ENCODE data around the gene ANKRD10. TPM values are rescaled to one million over a fixed set of nuclear protein-coding genes. Genes with fewer than 3 reads are reported as not detected.
"Not testable (repeated sequence)": the region's sequence is repeated elsewhere in the genome, so short reads cannot be mapped to it uniquely, and the experiment has no call there.

ANKRD10 gene
- total RNA-seq, 1 donor from 2014 or later = 132 TPM

DNA sequence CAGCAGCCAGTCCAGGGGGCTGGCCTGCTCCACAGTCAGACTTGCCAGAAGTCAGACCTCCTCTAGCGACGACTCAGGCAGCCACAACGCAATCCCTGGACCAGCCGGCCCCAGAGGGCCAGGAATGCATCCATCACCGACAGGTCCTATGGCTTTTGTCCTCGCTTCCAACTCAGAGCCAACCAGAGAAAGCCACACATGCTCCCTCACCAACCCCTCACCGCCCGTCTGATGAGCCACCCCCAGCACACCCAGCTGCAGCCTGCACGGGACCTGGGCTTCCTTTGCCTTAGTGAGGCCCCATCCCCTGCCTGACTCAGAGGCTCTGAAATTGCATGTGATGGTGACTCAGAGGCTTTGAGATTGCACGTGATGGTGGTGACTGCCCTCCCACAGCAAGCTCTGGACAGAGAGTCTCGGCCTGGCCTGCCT is 40.2 kb upstream of the ANKRD10 start:
- not testable (repeated sequence) for H3K4me1 ChIP-seq (ENCODE audit: control insufficient read depth in 3 of 3, insufficient read depth in 3 of 3, low read length in 3 of 3); H3K36me3 ChIP-seq (ENCODE audit: control insufficient read depth in 3 of 3, insufficient read depth in 3 of 3, low read length in 3 of 3); H3K27ac ChIP-seq (ENCODE audit: low read depth, low read length); H3K4me3 ChIP-seq (ENCODE audit: low read length in 3 of 3); H3K9ac ChIP-seq (ENCODE audit: low read depth in 1 of 3, low read length in 3 of 3); H3K27me3 ChIP-seq (ENCODE audit: control insufficient read depth in 3 of 3, insufficient read depth in 3 of 3, low read length in 3 of 3); H3K9me3 ChIP-seq (ENCODE audit: control insufficient read depth in 3 of 3, low read length in 3 of 3)

DNA sequence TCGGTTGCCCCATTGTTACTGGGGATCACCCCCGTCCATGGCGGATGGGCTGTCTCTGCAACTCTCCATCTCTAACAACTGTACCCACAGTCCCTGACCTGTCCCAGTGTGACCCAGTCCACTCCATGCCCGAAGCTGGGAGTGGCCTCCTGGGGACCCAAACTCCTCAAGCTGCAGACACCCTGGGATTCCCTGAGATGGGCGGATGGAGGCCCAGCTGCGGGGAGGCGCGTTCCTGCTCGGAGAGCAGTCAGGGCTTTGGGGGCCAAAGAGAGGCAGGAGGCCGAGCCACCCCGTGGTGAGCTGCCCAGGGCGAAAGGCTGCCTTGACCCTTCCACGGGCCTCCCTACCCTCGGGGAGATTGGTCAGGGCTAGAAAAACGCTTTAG is 39.7 kb upstream of the ANKRD10 start:
- not testable (repeated sequence) for H3K27ac ChIP-seq (ENCODE audit: low read depth, low read length); H3K9ac ChIP-seq (ENCODE audit: low read depth in 1 of 3, low read length in 3 of 3); H3K36me3 ChIP-seq (ENCODE audit: control insufficient read depth in 3 of 3, insufficient read depth in 3 of 3, low read length in 3 of 3); H3K9me3 ChIP-seq (ENCODE audit: control insufficient read depth in 3 of 3, low read length in 3 of 3); H3K4me3 ChIP-seq (ENCODE audit: low read length in 3 of 3); H3K27me3 ChIP-seq (ENCODE audit: control insufficient read depth in 3 of 3, insufficient read depth in 3 of 3, low read length in 3 of 3); H3K4me1 ChIP-seq (ENCODE audit: control insufficient read depth in 3 of 3, insufficient read depth in 3 of 3, low read length in 3 of 3)

DNA sequence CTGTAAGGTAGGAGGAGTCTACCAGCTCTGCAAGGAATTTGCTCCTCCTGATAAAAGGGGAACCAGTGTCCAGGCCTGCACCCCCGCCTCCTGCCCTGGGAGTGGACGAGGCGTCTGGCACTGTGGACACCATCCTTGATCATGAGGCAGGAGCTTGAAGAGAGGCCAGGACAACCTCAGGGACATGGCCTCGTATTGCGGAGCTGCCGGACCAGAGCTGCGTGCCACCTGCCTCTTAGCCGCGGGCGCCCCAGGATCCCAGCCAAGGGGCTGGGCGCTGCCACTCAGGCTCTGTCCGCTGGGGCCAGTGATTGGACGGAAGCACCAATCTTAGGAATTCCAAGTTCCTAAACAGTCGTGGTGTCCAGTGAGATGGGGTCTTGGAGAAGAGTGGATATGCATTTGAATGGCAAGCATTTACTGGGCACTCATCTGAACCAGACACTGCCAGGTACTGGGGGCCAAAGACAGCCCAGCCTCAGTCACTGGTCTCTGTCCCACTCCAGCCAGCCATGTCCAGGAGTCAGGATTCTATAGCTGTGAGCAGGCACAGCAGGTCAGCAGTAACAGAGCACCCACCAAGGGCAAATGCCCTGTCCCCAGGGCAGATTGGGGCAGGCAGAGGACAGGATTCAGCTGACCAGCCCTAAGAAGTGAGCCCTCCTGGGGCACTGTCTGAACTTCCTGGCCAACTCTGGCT is 39.1 kb upstream of the ANKRD10 start:
- no peak overlapping the region for H3K27ac ChIP-seq (ENCODE audit: low read depth, low read length)
- no peaks in the 10 kb centered on the region for H3K27me3 ChIP-seq (ENCODE audit: control insufficient read depth in 3 of 3, insufficient read depth in 3 of 3, low read length in 3 of 3)
- H3K9ac ChIP-seq (ENCODE audit: low read depth in 1 of 3, low read length in 3 of 3) = no peak overlapping the region
- no peaks in the 10 kb centered on the region for H3K36me3 ChIP-seq (ENCODE audit: control insufficient read depth in 3 of 3, insufficient read depth in 3 of 3, low read length in 3 of 3)
- no peaks in the 10 kb centered on the region for H3K9me3 ChIP-seq (ENCODE audit: control insufficient read depth in 3 of 3, low read length in 3 of 3)
- peaks cover 0 to 5% (median 4%) of the 10 kb centered on the region in 3 donors for H3K4me1 ChIP-seq (ENCODE audit: control insufficient read depth in 3 of 3, insufficient read depth in 3 of 3, low read length in 3 of 3)
- no peak overlapping the region for H3K4me3 ChIP-seq (ENCODE audit: low read length in 3 of 3)

DNA sequence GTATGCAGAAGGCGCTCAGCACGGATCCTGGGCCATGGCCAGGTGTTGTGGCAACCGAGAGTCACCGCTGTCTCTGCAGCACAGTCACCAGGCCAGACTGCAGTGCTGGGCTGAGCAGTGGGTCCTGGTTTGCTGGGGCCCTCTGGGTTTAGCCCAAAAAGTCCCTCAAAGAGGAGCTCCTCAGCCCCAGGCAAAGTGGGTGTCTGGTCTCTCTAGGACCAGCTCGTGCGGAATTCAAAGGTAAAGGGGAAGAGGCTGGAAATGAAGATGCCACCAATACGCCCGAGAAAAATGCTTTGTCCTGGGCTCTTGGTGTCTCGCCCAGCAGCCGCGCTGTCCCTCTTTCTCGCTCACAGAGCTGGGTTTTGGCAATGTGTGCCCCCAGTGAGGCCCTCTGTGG is 38.5 kb upstream of the ANKRD10 start:
- no peaks in the 10 kb centered on the region for H3K36me3 ChIP-seq (ENCODE audit: control insufficient read depth in 3 of 3, insufficient read depth in 3 of 3, low read length in 3 of 3)

GRCh38 chr13:110952135-110952534 is 37.3 kb upstream of the ANKRD10 start:
- not testable (repeated sequence) for H3K4me1 ChIP-seq (ENCODE audit: control insufficient read depth in 3 of 3, insufficient read depth in 3 of 3, low read length in 3 of 3); H3K9ac ChIP-seq (ENCODE audit: low read depth in 1 of 3, low read length in 3 of 3); H3K36me3 ChIP-seq (ENCODE audit: control insufficient read depth in 3 of 3, insufficient read depth in 3 of 3, low read length in 3 of 3); H3K9me3 ChIP-seq (ENCODE audit: control insufficient read depth in 3 of 3, low read length in 3 of 3); H3K27me3 ChIP-seq (ENCODE audit: control insufficient read depth in 3 of 3, insufficient read depth in 3 of 3, low read length in 3 of 3); H3K27ac ChIP-seq (ENCODE audit: low read depth, low read length); H3K4me3 ChIP-seq (ENCODE audit: low read length in 3 of 3)

More for the DNA sequence above, 38.5 kb upstream of the ANKRD10 start:
- H3K9me3 ChIP-seq (ENCODE audit: control insufficient read depth in 3 of 3, low read length in 3 of 3) = no peaks in the 10 kb centered on the region
- no peak overlapping the region for H3K27ac ChIP-seq (ENCODE audit: low read depth, low read length)
- H3K9ac ChIP-seq (ENCODE audit: low read depth in 1 of 3, low read length in 3 of 3) = no peak overlapping the region
- no peaks in the 10 kb centered on the region for H3K27me3 ChIP-seq (ENCODE audit: control insufficient read depth in 3 of 3, insufficient read depth in 3 of 3, low read length in 3 of 3)
- no peak overlapping the region for H3K4me3 ChIP-seq (ENCODE audit: low read length in 3 of 3)
- peaks cover 0 to 5% (median 4%) of the 10 kb centered on the region in 3 donors for H3K4me1 ChIP-seq (ENCODE audit: control insufficient read depth in 3 of 3, insufficient read depth in 3 of 3, low read length in 3 of 3)

DNA sequence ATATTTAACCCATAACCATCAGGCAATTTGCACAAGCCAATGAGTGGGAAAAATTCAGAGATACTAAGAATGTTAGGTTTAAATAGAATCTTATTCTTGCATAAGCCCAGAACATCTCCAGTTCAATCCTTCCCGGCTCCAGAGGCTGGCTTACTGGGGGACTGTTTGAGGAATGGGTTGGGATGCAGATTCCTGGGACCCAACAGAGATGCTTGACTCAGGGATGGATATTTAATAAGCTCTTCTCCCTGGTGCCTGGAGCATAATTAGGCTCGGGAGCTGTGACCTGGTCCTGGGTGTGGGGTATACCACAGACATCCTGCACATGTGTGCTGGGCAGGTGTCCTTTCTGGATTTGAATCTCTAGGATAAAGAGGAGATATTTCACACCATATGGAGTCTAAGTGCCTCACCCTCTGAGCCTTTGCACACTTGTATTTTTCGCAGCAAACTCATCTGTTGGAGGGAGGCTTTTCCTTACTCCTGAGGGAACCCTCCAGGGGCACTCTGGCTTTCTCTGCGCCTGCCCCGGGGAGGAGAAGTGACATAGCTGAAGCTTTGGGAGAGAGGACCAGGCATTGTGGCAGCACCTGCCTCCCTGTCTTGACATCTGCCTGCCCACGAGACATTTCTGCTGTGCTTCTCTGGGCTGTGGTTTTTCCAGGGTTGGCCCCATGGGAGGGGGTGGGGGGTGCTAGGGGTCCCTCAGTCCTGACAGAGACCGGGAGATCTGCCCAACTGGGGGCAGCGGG is 36.1 kb upstream of the ANKRD10 start:
- no peaks in the 10 kb centered on the region for H3K9me3 ChIP-seq (ENCODE audit: control insufficient read depth in 3 of 3, low read length in 3 of 3)
- no peaks in the 10 kb centered on the region for H3K27me3 ChIP-seq (ENCODE audit: control insufficient read depth in 3 of 3, insufficient read depth in 3 of 3, low read length in 3 of 3)
- H3K9ac ChIP-seq (ENCODE audit: low read depth in 1 of 3, low read length in 3 of 3) = no peak overlapping the region
- no peak overlapping the region for H3K4me3 ChIP-seq (ENCODE audit: low read length in 3 of 3)
- H3K36me3 ChIP-seq (ENCODE audit: control insufficient read depth in 3 of 3, insufficient read depth in 3 of 3, low read length in 3 of 3) = no peaks in the 10 kb centered on the region
- peaks cover 0 to 5% (median 4%) of the 10 kb centered on the region in 3 donors for H3K4me1 ChIP-seq (ENCODE audit: control insufficient read depth in 3 of 3, insufficient read depth in 3 of 3, low read length in 3 of 3)
- H3K27ac ChIP-seq (ENCODE audit: low read depth, low read length) = no peak overlapping the region

GRCh38 chr13:110950356-110950755 is 35.5 kb upstream of the ANKRD10 start:
- Histone ChIP-seq H3K27ac (ENCODE audit: low read depth, low read length) (no peak overlapping the region), H3K4me3 (ENCODE audit: low read length in 3 of 3) (no peak overlapping the region), H3K9me3 (ENCODE audit: control insufficient read depth in 3 of 3, low read length in 3 of 3) (no peaks in the 10 kb centered on the region), H3K9ac (ENCODE audit: low read depth in 1 of 3, low read length in 3 of 3) (no peak overlapping the region), H3K4me1 (ENCODE audit: control insufficient read depth in 3 of 3, insufficient read depth in 3 of 3, low read length in 3 of 3) (peaks cover 2 to 5% (median 4%) of the 10 kb centered on the region in 3 donors), H3K36me3 (ENCODE audit: control insufficient read depth in 3 of 3, insufficient read depth in 3 of 3, low read length in 3 of 3) (no peaks in the 10 kb centered on the region), H3K27me3 (ENCODE audit: control insufficient read depth in 3 of 3, insufficient read depth in 3 of 3, low read length in 3 of 3) (no peaks in the 10 kb centered on the region)

GRCh38 chr13:110949628-110950027 is 34.8 kb upstream of the ANKRD10 start:
- Histone ChIP-seq H3K9me3 (ENCODE audit: control insufficient read depth in 3 of 3, low read length in 3 of 3) (no peaks in the 10 kb centered on the region), H3K9ac (ENCODE audit: low read depth in 1 of 3, low read length in 3 of 3) (no peak overlapping the region)

GRCh38 chr13:110949116-110949515 is 34.2 kb upstream of the ANKRD10 start:
- H3K9me3 ChIP-seq (ENCODE audit: control insufficient read depth in 3 of 3, low read length in 3 of 3) = no peaks in the 10 kb centered on the region
- H3K4me1 ChIP-seq (ENCODE audit: control insufficient read depth in 3 of 3, insufficient read depth in 3 of 3, low read length in 3 of 3) = peaks cover 5 to 9% (median 7%) of the 10 kb centered on the region in 3 donors
- no peak overlapping the region for H3K4me3 ChIP-seq (ENCODE audit: low read length in 3 of 3)
- no peaks in the 10 kb centered on the region for H3K27me3 ChIP-seq (ENCODE audit: control insufficient read depth in 3 of 3, insufficient read depth in 3 of 3, low read length in 3 of 3)
- no peaks in the 10 kb centered on the region for H3K36me3 ChIP-seq (ENCODE audit: control insufficient read depth in 3 of 3, insufficient read depth in 3 of 3, low read length in 3 of 3)
- no peak overlapping the region for H3K9ac ChIP-seq (ENCODE audit: low read depth in 1 of 3, low read length in 3 of 3)
- no peak overlapping the region for H3K27ac ChIP-seq (ENCODE audit: low read depth, low read length)

More at GRCh38 chr13:110949628-110950027, 34.8 kb upstream of the ANKRD10 start:
- Histone ChIP-seq H3K4me3 (ENCODE audit: low read length in 3 of 3) (no peak overlapping the region), H3K4me1 (ENCODE audit: control insufficient read depth in 3 of 3, insufficient read depth in 3 of 3, low read length in 3 of 3) (peaks cover 1 to 6% (median 2%) of the 10 kb centered on the region in 3 donors), H3K27ac (ENCODE audit: low read depth, low read length) (no peak overlapping the region), H3K36me3 (ENCODE audit: control insufficient read depth in 3 of 3, insufficient read depth in 3 of 3, low read length in 3 of 3) (no peaks in the 10 kb centered on the region), H3K27me3 (ENCODE audit: control insufficient read depth in 3 of 3, insufficient read depth in 3 of 3, low read length in 3 of 3) (no peaks in the 10 kb centered on the region)

GRCh38 chr13:110947338-110947737 is 32.5 kb upstream of the ANKRD10 start:
- H3K27ac ChIP-seq (ENCODE audit: low read depth, low read length); H3K4me1 ChIP-seq (ENCODE audit: control insufficient read depth in 3 of 3, insufficient read depth in 3 of 3, low read length in 3 of 3); H3K9me3 ChIP-seq (ENCODE audit: control insufficient read depth in 3 of 3, low read length in 3 of 3); H3K9ac ChIP-seq (ENCODE audit: low read depth in 1 of 3, low read length in 3 of 3); H3K27me3 ChIP-seq (ENCODE audit: control insufficient read depth in 3 of 3, insufficient read depth in 3 of 3, low read length in 3 of 3); H3K36me3 ChIP-seq (ENCODE audit: control insufficient read depth in 3 of 3, insufficient read depth in 3 of 3, low read length in 3 of 3); H3K4me3 ChIP-seq (ENCODE audit: low read length in 3 of 3): not testable (repeated sequence)
